OCI-LY3 (cell line): ENCODE data around the gene HSD11B2.

Source experiments
- EZH2phosphoT487 ChIP-seq: fragments of 200-600 bp; shearing (Covaris generic); IDR thresholded peaks from 2 replicates; pipeline ENCODE4 v1.6.1; 2018; ENCODE audit warnings: antibody characterized with exemption, mixed run types, low read depth
- TF ChIP-seq, protein P1 (sequence below): fragments of 200-600, 300-600 bp; sonication (generic); IDR thresholded peaks from 2 replicates; pipeline ENCODE4 v1.5.1; 2014; ENCODE audit warnings: antibody characterized with exemption, low read length, low read depth

- TF ChIP-seq, protein P1, sequence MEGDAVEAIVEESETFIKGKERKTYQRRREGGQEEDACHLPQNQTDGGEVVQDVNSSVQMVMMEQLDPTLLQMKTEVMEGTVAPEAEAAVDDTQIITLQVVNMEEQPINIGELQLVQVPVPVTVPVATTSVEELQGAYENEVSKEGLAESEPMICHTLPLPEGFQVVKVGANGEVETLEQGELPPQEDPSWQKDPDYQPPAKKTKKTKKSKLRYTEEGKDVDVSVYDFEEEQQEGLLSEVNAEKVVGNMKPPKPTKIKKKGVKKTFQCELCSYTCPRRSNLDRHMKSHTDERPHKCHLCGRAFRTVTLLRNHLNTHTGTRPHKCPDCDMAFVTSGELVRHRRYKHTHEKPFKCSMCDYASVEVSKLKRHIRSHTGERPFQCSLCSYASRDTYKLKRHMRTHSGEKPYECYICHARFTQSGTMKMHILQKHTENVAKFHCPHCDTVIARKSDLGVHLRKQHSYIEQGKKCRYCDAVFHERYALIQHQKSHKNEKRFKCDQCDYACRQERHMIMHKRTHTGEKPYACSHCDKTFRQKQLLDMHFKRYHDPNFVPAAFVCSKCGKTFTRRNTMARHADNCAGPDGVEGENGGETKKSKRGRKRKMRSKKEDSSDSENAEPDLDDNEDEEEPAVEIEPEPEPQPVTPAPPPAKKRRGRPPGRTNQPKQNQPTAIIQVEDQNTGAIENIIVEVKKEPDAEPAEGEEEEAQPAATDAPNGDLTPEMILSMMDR = no peak
- no peak for TF ChIP-seq EZH2phosphoT487
Measured at GRCh38 chr16:67397036-67397801, 33.7 kb upstream of the HSD11B2 start.
